Keratinocyte (primary cell): Measurements from ENCODE around the gene PTGES2.

Source experiments
- EZH2 ChIP-seq: IDR thresholded peaks from one replicate; pipeline ENCODE4 v1.6.1; 2012; ENCODE audit warnings: inconsistent platforms, mild to moderate bottlenecking, low read length, moderate library complexity
- TF ChIP-seq, protein P1 (sequence below), 3 experiments: IDR thresholded peaks in 1 of 3; conservative IDR thresholded peaks in 1 of 3; optimal IDR thresholded peaks in 1 of 3; 2 replicates in 2 of 3; 3 replicates in 1 of 3; pipeline versions ENCODE3 to v1.5.1; 2011; ENCODE audit warnings: low read length in 3 of 3, mild to moderate bottlenecking in 3 of 3, moderate library complexity in 2 of 3, control low read depth in 1 of 3, inconsistent platforms in 1 of 3; ENCODE audit not compliant: insufficient read depth in 2 of 3; ENCODE audit errors: extremely low read depth in 1 of 3

DNA sequence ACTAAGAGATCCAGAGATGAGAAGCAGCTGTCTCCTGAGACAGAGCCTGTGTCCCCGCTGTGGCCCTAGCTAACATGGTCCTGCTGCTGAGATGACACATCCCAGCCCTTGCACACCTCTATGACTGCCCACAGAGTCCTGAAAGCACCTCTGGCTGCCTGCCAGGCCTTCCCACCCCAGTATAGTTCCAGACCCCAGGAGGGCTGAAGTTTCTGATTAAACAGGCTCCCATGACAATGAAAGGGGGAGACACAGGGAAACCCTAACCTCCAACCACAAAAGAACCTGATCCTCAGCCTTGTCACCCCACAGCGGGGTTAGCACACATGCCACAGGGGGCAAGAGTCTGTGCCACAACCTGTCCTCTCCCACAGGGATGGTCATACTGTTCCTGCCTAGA, 48.2 kb upstream of the PTGES2 start:
- TF ChIP-seq, protein P1, sequence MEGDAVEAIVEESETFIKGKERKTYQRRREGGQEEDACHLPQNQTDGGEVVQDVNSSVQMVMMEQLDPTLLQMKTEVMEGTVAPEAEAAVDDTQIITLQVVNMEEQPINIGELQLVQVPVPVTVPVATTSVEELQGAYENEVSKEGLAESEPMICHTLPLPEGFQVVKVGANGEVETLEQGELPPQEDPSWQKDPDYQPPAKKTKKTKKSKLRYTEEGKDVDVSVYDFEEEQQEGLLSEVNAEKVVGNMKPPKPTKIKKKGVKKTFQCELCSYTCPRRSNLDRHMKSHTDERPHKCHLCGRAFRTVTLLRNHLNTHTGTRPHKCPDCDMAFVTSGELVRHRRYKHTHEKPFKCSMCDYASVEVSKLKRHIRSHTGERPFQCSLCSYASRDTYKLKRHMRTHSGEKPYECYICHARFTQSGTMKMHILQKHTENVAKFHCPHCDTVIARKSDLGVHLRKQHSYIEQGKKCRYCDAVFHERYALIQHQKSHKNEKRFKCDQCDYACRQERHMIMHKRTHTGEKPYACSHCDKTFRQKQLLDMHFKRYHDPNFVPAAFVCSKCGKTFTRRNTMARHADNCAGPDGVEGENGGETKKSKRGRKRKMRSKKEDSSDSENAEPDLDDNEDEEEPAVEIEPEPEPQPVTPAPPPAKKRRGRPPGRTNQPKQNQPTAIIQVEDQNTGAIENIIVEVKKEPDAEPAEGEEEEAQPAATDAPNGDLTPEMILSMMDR (optimal IDR thresholded peaks at IDR 0.05 in 1 of 3, IDR thresholded peaks at IDR 0.05 in 1 of 3, conservative IDR thresholded peaks at IDR 0.05 in 1 of 3; ENCODE audit: extremely low read depth in 1 of 3, insufficient read depth in 2 of 3, low read length in 3 of 3), result no peak
- TF ChIP-seq EZH2, result no peak
